ENCODE results near the gene CTNNA2.

CTNNA2 gene

DNA sequence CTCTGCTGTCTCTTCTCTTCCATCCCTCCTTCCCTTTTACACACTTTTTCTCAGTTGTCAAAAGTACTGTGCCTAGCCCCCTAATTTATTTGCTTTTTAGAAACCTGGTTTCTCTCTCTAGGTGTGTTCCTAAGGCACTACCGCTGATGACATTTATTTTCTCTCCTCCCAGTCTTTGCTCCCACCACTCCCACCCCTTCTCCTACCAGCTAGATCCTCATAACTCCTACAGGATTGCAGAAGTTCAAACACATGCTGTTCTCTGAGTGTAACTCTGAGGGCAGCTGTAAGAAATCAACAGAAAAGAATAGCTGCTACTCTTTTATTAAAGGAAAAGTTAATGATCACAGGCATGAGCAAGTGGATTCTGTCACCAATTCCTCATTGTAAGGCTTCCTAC is 814.0 kb downstream of the CTNNA2 start:
- no peaks in the 10 kb centered on the region for H3K36me3 ChIP-seq
- no peaks in the 10 kb centered on the region for H3K9me3 ChIP-seq (ENCODE audit: severe bottlenecking)
- TF ChIP-seq, protein P1, sequence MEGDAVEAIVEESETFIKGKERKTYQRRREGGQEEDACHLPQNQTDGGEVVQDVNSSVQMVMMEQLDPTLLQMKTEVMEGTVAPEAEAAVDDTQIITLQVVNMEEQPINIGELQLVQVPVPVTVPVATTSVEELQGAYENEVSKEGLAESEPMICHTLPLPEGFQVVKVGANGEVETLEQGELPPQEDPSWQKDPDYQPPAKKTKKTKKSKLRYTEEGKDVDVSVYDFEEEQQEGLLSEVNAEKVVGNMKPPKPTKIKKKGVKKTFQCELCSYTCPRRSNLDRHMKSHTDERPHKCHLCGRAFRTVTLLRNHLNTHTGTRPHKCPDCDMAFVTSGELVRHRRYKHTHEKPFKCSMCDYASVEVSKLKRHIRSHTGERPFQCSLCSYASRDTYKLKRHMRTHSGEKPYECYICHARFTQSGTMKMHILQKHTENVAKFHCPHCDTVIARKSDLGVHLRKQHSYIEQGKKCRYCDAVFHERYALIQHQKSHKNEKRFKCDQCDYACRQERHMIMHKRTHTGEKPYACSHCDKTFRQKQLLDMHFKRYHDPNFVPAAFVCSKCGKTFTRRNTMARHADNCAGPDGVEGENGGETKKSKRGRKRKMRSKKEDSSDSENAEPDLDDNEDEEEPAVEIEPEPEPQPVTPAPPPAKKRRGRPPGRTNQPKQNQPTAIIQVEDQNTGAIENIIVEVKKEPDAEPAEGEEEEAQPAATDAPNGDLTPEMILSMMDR (IDR thresholded peaks at IDR 0.05; ENCODE audit: low read depth, low read length): no peak
- no peak for DNase-seq
- no peak overlapping the region for H3K27ac ChIP-seq
- H3K4me3 ChIP-seq (ENCODE audit: low read depth, low read length): no peak overlapping the region
- H3K27me3 ChIP-seq (ENCODE audit: insufficient read depth, low read depth, severe bottlenecking): no peaks in the 10 kb centered on the region

DNA sequence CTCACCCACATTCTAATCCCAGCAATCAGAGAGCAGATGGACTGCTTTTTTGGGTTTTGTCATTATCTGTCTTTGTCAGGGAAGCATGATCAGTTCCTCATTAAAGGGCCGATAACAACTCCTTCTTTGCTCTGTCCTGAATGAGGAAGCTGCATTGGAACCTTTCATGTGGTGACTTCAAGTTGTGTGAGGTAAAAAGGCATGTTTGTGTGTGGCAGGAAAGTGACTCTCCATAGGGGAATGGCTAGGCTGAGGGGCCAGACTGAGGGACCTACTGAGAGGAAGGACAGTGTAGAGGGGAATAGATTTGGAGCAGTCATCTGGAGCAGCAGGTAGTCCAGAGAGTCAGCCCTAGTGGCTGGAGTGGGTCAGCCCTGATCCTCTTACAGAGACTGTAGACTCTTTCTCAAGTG is 815.3 kb downstream of the CTNNA2 start:
- Histone ChIP-seq H3K27me3 (ENCODE audit: insufficient read depth, low read depth, severe bottlenecking) (no peaks in the 10 kb centered on the region), H3K4me3 (ENCODE audit: low read depth, low read length) (no peak overlapping the region; the same call in 1 of the 2 replicates), H3K27ac (peak overlapping the region; percentile 7; the same call in 1 of the 2 replicates), H3K36me3 (no peaks in the 10 kb centered on the region), H3K9me3 (ENCODE audit: severe bottlenecking) (no peaks in the 10 kb centered on the region)
- DNase-seq: peak; percentile 76
- TF ChIP-seq, protein P1 (IDR thresholded peaks at IDR 0.05; ENCODE audit: low read depth, low read length): peak; percentile 68

DNA sequence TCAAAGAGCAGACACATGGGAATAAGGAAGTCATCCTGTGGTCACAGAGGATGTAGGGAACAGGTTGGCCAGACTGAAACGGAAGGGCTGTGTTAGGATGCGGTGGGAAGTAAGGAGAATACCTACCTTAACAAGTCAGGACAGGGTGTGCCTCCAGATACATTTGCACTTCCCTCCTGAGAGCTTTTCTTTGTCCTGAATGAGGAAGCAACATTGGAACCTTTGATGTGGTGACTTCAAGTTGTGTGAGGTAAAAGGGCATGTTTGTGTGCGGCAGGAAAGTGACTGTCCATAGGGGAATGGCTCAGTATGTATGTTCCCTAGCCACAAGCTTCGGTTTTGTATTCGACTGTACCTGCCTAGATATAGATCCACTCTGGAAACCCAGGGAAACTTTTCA is 816.6 kb downstream of the CTNNA2 start:
- no peak overlapping the region for H3K4me3 ChIP-seq (ENCODE audit: low read depth, low read length)
- H3K27me3 ChIP-seq (ENCODE audit: insufficient read depth, low read depth, severe bottlenecking): no peaks in the 10 kb centered on the region
- H3K27ac ChIP-seq: no peak overlapping the region
- no peaks in the 10 kb centered on the region for H3K36me3 ChIP-seq
- H3K9me3 ChIP-seq (ENCODE audit: severe bottlenecking): no peaks in the 10 kb centered on the region
- TF ChIP-seq, protein P1 (IDR thresholded peaks at IDR 0.05; ENCODE audit: low read depth, low read length): no peak
- DNase-seq: no peak

DNA sequence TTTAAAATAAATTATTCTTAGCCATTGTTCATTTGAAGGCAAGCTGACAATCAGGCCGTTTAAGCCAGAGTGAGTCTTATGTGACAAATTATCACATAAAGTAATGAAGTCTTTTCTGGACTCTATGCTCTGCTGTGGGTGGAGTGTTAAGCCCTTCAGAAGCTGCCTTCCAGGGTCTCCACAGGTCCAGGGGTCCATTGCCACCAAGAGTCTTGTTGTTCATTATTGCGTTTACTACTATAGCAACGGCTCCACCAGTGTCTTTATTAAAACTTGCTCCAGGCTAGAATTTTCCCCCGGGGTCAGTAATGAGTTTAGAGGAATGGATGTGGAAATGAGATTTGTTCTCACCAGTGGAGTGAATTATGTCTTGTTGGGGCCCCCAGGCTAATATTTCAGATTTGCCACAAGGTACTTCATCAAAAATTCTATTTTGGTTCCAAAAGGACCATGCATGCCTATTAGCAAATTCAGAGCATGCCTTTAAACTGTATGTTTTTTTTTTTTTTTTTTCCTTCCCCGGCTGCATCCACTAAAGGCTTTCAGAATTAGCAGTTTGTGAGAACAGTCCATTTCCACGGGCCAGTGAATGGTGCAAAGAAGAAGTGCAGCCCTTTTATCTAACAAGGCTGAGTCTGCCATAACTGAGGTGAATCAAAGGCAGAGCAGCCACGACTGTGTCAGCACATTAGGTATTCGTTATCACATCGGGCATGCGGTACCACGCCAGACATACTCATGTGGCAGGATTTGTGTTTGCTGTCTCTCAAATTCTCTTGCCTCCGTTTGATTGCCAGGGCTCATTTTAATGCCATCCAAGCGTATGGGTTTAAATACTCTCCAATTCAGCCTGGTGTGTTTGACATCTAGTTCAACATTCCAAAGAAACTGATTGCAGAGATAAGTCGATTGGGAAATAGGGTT is 817.9 kb downstream of the CTNNA2 start:
- Histone ChIP-seq H3K9me3 (ENCODE audit: severe bottlenecking) (no peaks in the 10 kb centered on the region), H3K4me3 (ENCODE audit: low read depth, low read length) (no peak overlapping the region), H3K27me3 (ENCODE audit: insufficient read depth, low read depth, severe bottlenecking) (no peaks in the 10 kb centered on the region), H3K36me3 (no peaks in the 10 kb centered on the region), H3K27ac (no peak overlapping the region)
- TF ChIP-seq, protein P1 (IDR thresholded peaks at IDR 0.05; ENCODE audit: low read depth, low read length): no peak
- DNase-seq: no peak

DNA sequence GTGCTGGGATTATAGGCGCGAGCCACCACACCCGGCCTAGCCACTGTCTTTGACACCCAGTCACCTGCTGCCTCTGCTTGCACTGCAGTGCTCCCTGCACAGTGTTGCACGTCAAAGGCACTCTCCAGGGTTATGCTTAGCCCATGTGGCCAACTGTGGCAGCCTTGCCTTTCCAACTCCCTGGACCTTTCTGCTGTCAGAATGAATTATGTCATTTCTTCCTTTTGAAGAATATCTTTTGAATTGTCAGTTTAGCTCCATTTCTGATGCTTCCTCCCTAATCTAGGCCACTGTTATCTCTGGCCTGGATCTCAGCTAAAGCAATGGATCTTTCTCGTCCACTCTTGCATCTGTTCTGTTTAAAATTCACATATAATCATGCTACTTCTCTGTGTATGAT is 821.0 kb downstream of the CTNNA2 start:
- H3K9me3 ChIP-seq (ENCODE audit: severe bottlenecking): no peaks in the 10 kb centered on the region
- H3K4me3 ChIP-seq (ENCODE audit: low read depth, low read length): no peak overlapping the region
- no peaks in the 10 kb centered on the region for H3K27me3 ChIP-seq (ENCODE audit: insufficient read depth, low read depth, severe bottlenecking)
- H3K36me3 ChIP-seq: no peaks in the 10 kb centered on the region
- no peak overlapping the region; the same call in 1 of the 2 replicates for H3K27ac ChIP-seq
- TF ChIP-seq, protein P1 (IDR thresholded peaks at IDR 0.05; ENCODE audit: low read depth, low read length): no peak
- DNase-seq: no peak
